Fibroblast of lung (primary cell): ENCODE measurements around the gene PRKCH.

Experiments used
- CTCF ChIP-seq, 2 donors: IDR thresholded peaks in 1 of 2; conservative IDR thresholded peaks in 1 of 2; 1 replicate in 1 of 2; 2 replicates in 1 of 2; pipeline ENCODE4 v1.5.1; 2011 to 2012; ENCODE audit warnings: low read length in 2 of 2, control low read depth in 1 of 2, inconsistent platforms in 1 of 2, low read depth in 1 of 2, mild to moderate bottlenecking in 1 of 2
- EZH2 ChIP-seq: IDR thresholded peaks from 2 replicates; pipeline ENCODE4 v1.5.1; 2012; ENCODE audit warnings: low read length, control low read depth, mild to moderate bottlenecking; ENCODE audit errors: missing control alignments

DNA sequence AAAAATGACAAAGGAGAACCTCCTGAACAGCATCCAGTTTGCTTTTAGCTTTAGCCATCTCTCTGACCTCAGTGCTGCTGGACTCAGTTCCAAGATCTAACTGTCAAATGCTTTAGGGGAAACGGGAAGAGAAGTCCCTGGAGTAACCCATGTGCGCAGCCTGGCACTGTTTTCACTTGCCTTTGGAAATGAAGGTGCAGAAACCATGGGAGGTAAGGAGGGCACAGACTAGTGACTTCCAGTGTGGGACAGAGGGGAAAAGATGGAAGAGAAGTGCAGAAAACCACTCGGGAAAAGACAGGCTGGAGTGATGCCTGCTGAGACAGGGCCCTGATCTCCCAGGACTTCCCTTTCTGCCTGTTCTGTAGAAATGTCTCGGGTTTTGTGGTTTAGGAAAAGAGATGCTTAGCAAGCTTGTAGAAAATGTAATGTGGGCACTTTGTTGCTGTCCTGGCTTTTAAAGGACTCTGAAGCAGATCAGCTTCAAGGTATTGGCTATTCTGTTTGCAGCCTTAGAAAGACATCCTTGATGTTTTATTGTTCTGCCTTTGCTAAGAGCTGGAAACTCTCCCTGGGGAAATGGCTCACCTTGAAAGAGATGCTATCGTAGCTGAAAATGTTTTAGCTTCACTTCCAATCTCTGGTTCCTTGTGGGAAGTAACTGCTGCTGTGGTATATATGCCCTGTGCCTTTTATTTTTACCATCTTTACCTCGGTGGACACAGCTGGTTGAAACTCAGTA is 249.3 kb downstream of the PRKCH start:
- no peak for TF ChIP-seq EZH2
- TF ChIP-seq CTCF (conservative IDR thresholded peaks at IDR 0.05 in 1 of 2, IDR thresholded peaks at IDR 0.05 in 1 of 2; ENCODE audit: low read depth in 1 of 2, low read length in 2 of 2) = no peak
